ENCODE results near the gene COG4.

DNA sequence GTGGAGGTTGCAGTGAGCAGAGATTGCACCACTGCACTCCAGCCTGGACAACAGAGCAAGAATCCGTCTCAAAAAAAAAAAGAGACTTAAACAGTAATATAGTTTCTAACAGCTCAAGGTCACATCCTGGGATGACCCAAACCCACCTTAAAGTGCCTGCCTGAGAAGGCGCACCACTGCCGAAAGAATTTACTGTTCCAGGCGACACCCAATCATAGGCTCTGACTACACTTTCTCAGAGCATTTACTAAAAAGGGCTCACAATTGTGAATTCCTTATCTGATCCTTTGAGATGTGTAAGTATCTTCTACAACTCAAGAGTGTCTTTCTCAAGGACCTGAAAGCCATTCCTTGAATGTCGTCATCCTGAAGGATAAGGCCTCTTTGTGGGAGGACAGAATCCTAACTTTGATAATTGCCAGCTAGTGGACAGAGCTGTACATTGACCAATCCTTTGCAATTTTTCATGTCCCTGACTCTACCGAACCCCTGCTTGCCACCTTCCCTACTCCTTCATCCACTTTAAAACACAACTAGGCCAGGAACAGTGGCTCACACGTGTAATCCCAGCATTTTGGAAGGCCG lies 81.9 kb downstream of the COG4 start:
- TF ChIP-seq, protein P1, sequence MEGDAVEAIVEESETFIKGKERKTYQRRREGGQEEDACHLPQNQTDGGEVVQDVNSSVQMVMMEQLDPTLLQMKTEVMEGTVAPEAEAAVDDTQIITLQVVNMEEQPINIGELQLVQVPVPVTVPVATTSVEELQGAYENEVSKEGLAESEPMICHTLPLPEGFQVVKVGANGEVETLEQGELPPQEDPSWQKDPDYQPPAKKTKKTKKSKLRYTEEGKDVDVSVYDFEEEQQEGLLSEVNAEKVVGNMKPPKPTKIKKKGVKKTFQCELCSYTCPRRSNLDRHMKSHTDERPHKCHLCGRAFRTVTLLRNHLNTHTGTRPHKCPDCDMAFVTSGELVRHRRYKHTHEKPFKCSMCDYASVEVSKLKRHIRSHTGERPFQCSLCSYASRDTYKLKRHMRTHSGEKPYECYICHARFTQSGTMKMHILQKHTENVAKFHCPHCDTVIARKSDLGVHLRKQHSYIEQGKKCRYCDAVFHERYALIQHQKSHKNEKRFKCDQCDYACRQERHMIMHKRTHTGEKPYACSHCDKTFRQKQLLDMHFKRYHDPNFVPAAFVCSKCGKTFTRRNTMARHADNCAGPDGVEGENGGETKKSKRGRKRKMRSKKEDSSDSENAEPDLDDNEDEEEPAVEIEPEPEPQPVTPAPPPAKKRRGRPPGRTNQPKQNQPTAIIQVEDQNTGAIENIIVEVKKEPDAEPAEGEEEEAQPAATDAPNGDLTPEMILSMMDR (IDR thresholded peaks at IDR 0.05; ENCODE audit: low read length): no peak
- no peak for TF ChIP-seq EZH2 (optimal IDR thresholded peaks at IDR 0.05; ENCODE audit: low read depth, low read length)
